MM.1S (cell line): Measurements from ENCODE around the gene OAF.

Source experiments
- EZH2 ChIP-seq: fragments of 300-600 bp; sonication (generic); optimal IDR thresholded peaks from 2 replicates; pipeline ENCODE3; 2017; ENCODE audit warnings: low read depth, mild to moderate bottlenecking, antibody characterized with exemption, low read length, mixed read lengths
- EZH2phosphoT487 ChIP-seq: fragments of 300-600 bp; sonication (generic); IDR thresholded peaks from 2 replicates; pipeline ENCODE4 v1.6.1; 2018; ENCODE audit warnings: antibody characterized with exemption, low read length
- TF ChIP-seq, protein P1 (sequence below): fragments of 300-600 bp; sonication (generic); IDR thresholded peaks from 2 replicates; pipeline ENCODE4 v1.5.1; 2016; ENCODE audit warnings: antibody characterized with exemption, low read length, mixed read lengths

DNA sequence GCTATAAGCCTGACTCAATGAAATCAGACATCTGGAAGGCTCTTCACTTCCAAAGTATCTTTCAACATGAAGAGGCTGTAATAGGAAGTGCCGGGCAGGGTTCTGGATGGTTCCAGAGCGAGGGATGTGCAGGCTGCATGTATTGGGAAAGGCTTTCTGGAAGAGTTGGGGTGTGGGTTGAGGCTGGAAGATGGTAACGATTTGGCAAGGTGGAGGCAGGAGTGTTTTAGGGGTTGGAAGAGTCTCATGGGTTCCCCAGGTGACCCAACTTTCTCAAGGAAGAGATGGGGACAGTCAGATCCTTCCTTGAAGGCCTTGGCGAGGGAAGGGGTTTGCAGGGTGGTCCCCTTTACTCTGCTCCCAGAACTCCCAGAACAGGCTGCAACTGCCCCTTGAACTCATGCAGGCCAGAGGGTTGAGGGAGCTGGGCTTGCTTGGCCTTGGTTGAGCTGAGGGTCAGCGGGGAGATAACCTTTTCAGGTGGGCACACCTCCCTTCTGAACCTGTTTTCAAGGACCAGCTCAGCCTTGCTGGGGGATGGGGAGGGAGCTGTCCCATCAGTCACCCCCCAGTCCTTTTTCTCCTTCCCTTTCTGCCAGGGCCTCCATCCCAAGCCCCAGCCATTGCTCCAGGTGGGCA, 19.7 kb downstream of the OAF start:
- TF ChIP-seq, protein P1, sequence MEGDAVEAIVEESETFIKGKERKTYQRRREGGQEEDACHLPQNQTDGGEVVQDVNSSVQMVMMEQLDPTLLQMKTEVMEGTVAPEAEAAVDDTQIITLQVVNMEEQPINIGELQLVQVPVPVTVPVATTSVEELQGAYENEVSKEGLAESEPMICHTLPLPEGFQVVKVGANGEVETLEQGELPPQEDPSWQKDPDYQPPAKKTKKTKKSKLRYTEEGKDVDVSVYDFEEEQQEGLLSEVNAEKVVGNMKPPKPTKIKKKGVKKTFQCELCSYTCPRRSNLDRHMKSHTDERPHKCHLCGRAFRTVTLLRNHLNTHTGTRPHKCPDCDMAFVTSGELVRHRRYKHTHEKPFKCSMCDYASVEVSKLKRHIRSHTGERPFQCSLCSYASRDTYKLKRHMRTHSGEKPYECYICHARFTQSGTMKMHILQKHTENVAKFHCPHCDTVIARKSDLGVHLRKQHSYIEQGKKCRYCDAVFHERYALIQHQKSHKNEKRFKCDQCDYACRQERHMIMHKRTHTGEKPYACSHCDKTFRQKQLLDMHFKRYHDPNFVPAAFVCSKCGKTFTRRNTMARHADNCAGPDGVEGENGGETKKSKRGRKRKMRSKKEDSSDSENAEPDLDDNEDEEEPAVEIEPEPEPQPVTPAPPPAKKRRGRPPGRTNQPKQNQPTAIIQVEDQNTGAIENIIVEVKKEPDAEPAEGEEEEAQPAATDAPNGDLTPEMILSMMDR: no peak
- TF ChIP-seq EZH2phosphoT487: no peak
- no peak for TF ChIP-seq EZH2
